GM11168 (cell line): ENCODE results near the gene MROH9.

ENCODE experiments used
- in situ Hi-C: fragments of 300-500 bp; cut with MboI; formaldehyde crosslinking; loops from one replicate; pipeline ENCODE4 v1.12.0; 2022; ENCODE audit warnings: low sequenced_read_pairs; ENCODE audit not compliant: unreplicated experiment

The MROH9 gene

GRCh38 chr1:171062902-171063301, 127.6 kb downstream of the MROH9 start:
- in situ Hi-C loops = no loop called here

- in situ Hi-C loops = no loop called here
Measured at GRCh38 chr1:171075041-171075440, 139.7 kb downstream of the MROH9 start.

DNA sequence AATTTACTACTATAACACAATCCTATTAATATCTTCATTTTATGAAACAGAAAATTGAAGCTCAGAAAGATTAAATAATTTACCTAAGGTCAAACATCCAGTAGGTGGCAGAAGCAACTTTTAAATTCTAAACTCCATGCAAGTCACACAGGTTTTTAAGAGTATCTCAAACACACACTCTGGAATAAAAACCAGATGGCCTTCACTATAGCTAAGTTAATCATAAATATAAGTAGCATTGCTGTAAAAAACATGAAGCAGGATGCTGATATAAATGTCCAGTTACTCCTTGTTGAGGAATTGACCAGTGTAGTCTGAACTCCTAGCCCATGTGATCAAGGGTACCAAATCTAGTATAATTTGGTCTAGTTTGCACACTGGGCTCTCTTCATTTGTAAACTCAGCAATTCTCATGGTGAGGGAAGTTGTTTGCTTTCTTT, 146.0 kb downstream of the MROH9 start:
- in situ Hi-C loops = no loop called here

- in situ Hi-C loops = no loop called here
Measured at GRCh38 chr1:171081763-171082201, 146.4 kb downstream of the MROH9 start.

GRCh38 chr1:171082606-171083005, 147.3 kb downstream of the MROH9 start:
- in situ Hi-C loops = no loop called here

- in situ Hi-C loops = no loop called here
Measured at GRCh38 chr1:171083222-171083621, 147.9 kb downstream of the MROH9 start.

DNA sequence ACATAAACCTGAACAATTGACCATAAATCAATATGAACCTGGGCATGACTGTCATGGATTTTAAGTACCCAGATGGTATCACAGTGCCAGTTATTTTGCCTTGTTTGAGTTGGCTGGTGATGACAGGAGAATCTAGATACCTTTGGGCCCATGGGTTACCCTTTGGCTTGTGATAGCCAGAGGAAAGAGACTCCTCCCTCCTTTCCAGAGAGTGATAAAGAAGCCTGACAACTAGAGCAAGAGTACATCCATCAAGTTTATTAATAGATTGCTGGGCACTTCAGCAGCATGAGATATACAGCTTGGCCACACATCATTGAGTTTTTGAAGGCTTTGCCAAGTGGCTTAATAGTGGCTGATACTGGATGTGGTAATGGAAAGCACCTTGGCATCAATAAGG, 148.8 kb downstream of the MROH9 start:
- in situ Hi-C loops = no loop called here

- in situ Hi-C loops = no loop called here
Measured at GRCh38 chr1:171084870-171085269, 149.5 kb downstream of the MROH9 start.

DNA sequence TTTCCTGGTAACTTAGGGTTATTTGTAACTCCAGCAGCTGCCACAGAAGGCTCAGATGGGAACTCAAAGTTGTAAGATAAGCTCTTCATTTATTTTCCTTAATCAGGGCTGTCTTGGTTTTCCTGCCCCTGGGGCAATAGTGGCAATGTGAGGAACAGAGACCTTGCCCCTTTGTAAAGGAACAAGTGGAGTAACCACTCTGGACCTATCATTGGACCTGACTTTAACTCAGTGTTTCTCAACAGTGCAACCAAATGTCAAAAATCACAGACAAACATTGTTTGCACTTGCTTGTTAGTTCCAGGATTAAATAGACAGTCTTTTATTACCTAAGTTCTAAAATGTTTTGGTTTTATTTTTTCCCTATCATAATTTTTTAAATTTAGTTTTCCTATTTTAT, 152.6 kb downstream of the MROH9 start:
- in situ Hi-C loops = no loop called here

DNA sequence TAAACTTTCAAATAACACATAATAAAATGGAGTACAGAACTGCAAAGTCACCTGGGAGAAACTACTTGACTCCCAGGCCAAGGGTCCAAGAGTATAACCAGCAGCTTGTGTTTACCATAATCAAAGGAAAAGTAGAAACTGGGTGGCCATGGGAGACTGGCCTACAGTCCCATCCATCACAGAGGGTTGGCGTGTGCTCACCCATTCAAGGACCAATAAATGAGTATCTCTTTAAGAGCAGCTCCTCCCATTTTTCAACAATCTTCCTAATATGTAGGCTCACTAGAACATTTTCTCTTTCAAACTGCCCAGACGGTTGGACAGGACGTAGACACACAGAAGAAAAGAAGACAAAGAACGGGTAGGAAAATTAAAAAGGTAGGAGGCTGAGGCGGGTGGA, 155.3 kb downstream of the MROH9 start, which contains the start of gene FMO3:
TSS of gene FMO3 (plus strand) at position 302 of the 400 bp plus-strand sequence. CDS start 1,754 bp downstream, outside the sequence.
- in situ Hi-C loops = no loop called here

DNA sequence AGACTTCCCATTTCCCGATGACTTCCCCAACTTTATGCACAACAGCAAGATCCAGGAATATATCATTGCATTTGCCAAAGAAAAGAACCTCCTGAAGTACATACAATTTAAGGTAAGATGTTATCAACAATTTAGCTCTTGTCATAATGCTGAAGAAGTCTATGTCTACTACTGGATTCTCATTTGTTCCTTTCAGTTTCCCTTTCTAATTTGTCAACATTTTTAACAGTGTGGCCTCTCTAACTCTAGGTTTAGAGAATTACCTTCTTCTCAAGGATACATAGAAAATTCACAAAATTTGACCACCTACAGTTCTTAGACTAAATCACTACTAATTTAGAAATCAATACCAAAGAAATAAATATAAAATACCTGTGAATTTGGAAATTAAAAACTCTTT, 168.5 kb downstream of the MROH9 start:
- in situ Hi-C loops = no loop called here

DNA sequence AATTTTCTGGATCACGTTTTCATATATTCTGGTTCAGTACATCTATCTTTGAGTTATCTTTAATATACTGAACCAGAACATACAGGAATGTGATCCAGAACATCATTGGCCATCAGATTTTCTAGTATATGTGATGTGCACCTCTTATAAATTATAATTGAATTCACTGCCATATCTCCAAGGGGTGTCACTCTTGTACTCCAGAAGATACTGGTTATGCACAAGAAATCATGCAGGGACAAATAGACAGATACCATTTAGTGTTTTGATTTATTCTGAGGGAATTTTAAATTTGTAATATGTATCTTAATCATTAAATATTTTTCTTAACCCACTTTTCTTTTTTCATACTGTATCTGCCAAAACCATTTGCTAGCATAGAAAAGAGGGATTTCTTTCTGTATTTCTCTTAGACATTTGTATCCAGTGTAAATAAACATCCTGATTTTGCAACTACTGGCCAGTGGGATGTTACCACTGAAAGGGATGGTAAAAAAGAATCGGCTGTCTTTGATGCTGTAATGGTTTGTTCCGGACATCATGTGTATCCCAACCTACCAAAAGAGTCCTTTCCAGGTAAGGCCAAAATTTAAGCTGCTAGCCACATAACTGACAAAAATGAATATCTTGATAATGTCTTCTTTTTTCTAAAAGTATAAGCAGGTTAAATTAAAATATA, 172.1 kb downstream of the MROH9 start:
- in situ Hi-C loops = no loop called here

GRCh38 chr1:171107969-171108368, 172.6 kb downstream of the MROH9 start:
- in situ Hi-C loops = no loop called here

- in situ Hi-C loops = no loop called here
Measured at GRCh38 chr1:171109966-171110365, 174.6 kb downstream of the MROH9 start.

- in situ Hi-C loops = no loop called here
Measured at GRCh38 chr1:171110621-171111326, 175.4 kb downstream of the MROH9 start.

- in situ Hi-C loops = no loop called here
Measured at GRCh38 chr1:171112119-171112518, 176.8 kb downstream of the MROH9 start.

DNA sequence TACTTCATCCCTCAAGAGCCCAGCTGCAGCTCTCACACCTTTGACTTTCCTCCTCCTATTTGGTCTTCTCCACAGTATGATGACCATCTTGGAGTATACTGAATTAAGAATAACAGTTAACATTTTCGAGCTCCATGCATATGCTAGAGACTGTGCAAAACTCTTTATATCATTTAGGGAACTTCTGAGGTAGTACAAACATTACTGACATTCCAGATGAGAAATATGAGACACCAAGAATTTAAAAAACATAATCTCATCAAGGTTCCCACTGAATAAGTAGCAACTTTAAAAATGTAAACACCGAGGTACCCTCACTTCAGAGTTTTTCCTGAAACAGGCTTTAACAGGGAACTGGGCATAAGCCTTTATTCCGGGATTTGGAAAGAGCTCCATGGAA, 178.0 kb downstream of the MROH9 start:
- in situ Hi-C loops = no loop called here
